Bronchial epithelial cell (primary cell): ENCODE results near the gene NOS1AP. TPM values are rescaled to one million over a fixed set of nuclear protein-coding genes. Genes with fewer than 3 reads are reported as not detected.

ENCODE experiments used
- DNase-seq: peaks from one replicate; pipeline ENCODE4 v3.0.0-alpha.2; 2010; ENCODE audit warnings: low read depth
- FAIRE-seq: peaks from 2 replicates; lab custom pipeline; 2011; peaks lifted over from hg19 to GRCh38; lab: Jason Lieb, UNC
- H3K27me3 ChIP-seq: 2 replicates; pipeline ENCODE4 v1.5.1; 2011; ENCODE audit warnings: low read length; ENCODE audit not compliant: control insufficient read depth, insufficient read depth
- H3K36me3 ChIP-seq: 2 replicates; pipeline ENCODE4 v1.5.1; 2011; ENCODE audit warnings: low read length; ENCODE audit not compliant: control insufficient read depth, insufficient read depth
- H3K4me3 ChIP-seq: 2 replicates; pipeline ENCODE4 v1.5.1; 2011; ENCODE audit warnings: mild to moderate bottlenecking, low read depth, low read length, control low read depth
- CTCF ChIP-seq: IDR thresholded peaks from 2 replicates; pipeline ENCODE4 v1.5.1; 2011; ENCODE audit warnings: mild to moderate bottlenecking, moderate library complexity, low read length, control low read depth, inconsistent platforms; ENCODE audit not compliant: insufficient read depth, severe bottlenecking
- total RNA-seq: library from RNA; depleted of rRNA; stranded (reverse); fragments of >200 nt; gene quantifications from 2 replicates; pipeline ENCODE4 v1.2.1, GENCODE V29; 2014

Gene NOS1AP
- total RNA-seq, 1 donor from 2014 or later = 1.3 TPM

DNA sequence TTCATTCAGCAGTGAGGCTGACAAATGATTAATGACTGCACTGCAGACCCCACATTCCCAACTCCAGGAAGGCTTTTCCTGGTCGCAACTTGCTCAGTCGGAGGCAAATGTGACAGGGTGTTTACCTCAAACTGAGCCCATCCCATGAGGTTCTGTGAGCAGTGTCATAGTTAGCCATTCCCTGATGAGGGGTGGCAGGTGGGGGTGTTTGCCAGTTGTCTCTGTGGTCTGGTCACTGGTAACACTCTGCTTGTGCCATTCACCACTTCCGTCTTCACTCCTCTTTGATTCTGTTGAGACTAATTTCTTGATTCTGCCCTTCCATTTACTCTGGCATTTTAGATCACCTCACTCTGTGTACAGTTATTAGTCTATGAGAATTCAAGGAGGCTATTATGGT lies 73.5 kb downstream of the NOS1AP start:
- Histone ChIP-seq H3K27me3 (peaks cover 2% of the 10 kb centered on the region), H3K4me3 (no peak overlapping the region), H3K36me3 (no peaks in the 10 kb centered on the region)
- DNase-seq (no peak), FAIRE-seq (no peak)
- no peak for TF ChIP-seq CTCF

DNA sequence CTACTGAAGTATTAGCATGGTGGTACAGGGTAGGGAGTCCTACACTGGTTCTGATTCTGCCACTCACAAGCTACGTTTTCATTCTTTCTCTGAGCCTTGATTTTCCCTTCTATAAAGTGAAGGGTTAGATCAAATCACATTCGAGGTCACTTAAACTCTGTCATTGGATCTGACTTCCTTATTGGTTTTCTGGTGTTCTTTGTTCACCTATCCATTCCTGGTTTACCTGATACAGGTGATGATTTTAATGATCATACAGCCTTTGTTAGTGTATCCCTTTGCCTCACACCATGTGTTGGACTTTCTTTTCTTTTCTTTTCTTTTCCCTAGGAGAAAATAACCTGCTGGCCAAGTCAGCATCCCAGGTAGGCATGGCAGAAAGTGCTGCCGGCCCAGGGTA lies 74.8 kb downstream of the NOS1AP start:
- H3K27me3 ChIP-seq = peaks cover 2% of the 10 kb centered on the region
- no peak overlapping the region for H3K4me3 ChIP-seq
- no peak for DNase-seq
- H3K36me3 ChIP-seq = no peaks in the 10 kb centered on the region
- no peak for TF ChIP-seq CTCF
- FAIRE-seq = no peak

DNA sequence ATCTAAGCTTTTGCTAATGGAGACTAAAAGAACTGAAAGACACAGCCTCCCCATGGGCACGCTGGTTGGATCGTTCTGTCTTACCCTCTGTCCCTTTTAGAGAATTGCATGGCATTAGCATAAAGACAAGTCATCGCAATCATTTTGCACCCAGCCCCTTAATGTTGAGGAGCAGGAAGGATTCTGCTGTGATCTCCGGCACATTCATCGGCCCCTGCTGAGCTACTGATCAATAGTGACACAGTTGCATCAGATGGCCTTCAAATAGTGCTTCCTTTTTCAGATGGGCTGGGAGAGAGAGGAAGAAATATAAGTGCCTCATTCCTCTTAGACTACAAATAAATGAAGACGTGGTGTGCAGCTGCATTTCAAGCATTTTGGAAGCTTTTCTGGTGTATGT lies 75.4 kb downstream of the NOS1AP start:
- Histone ChIP-seq H3K36me3 (no peaks in the 10 kb centered on the region), H3K27me3 (peaks cover 2% of the 10 kb centered on the region), H3K4me3 (no peak overlapping the region)
- FAIRE-seq (no peak), DNase-seq (no peak)
- no peak for TF ChIP-seq CTCF

DNA sequence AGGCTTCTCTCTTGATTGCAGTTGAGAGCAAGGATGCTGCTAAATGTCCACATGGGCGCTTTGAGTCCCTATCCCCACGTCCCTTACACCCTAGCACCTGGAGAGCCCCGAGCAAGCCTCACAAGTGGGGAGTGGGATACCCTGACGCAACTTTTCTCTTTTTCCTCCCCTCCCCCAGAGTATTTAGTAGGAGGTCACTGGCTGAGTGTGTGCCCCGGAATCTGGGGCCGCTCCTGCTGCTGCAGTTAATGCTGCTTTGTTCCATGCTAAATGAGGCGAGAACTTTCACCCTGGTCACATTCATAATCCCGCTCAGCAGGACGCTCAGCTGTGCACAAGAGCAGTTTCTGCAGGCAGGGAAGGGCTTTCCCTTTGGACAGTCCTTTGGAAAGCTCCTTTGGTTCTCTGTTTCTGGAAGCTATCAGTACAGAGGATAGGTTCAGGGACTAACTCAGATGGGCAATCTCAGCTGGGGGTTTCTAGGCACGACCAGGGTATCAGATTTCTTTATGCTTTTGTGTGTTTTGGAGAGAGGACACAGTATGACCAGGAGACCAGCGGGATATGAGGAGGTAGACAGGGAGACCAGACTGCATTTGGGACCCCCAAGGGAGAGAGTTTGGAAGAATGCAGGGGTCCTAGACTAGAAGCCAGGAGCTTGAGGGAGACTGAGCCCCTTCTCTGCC lies 75.9 kb downstream of the NOS1AP start:
- FAIRE-seq (no peak), DNase-seq (no peak)
- Histone ChIP-seq H3K4me3 (no peak overlapping the region), H3K36me3 (no peaks in the 10 kb centered on the region), H3K27me3 (peaks cover 2% of the 10 kb centered on the region)
- TF ChIP-seq CTCF = no peak

GRCh38 chr1:162145966-162146696 lies 76.6 kb downstream of the NOS1AP start:
- FAIRE-seq = no peak

More at GRCh38 chr1:162145966-162146696, 76.6 kb downstream of the NOS1AP start:
- DNase-seq = no peak
- H3K27me3 ChIP-seq = peaks cover 2% of the 10 kb centered on the region
- no peaks in the 10 kb centered on the region for H3K36me3 ChIP-seq
- no peak for TF ChIP-seq CTCF
- no peak overlapping the region for H3K4me3 ChIP-seq
